Dendritic cell treated with granulocyte-macrophage colony-stimulating factor and Interleukin-4, amounts not matched to agents 40 ng/mL and 50 ng/mL, for 4 days (primary cell): ENCODE measurements around the gene CEP120.

Experiments used
- H3K27ac Mint-ChIP-seq: one replicate; pipeline ENCODE4 v1.8.0; 2022; ENCODE audit warnings: mild to moderate bottlenecking, mixed read lengths
- H3K27me3 Mint-ChIP-seq: one replicate; pipeline ENCODE4 v1.8.0; 2022; ENCODE audit warnings: mild to moderate bottlenecking, mixed read lengths
- H3K36me3 Mint-ChIP-seq: one replicate; pipeline ENCODE4 v1.8.0; 2022; ENCODE audit warnings: low read depth, mixed read lengths
- H3K4me1 Mint-ChIP-seq: one replicate; pipeline ENCODE4 v1.8.0; 2022; ENCODE audit warnings: low read depth, mixed read lengths
- H3K4me3 Mint-ChIP-seq: one replicate; pipeline ENCODE4 v1.8.0; 2022; ENCODE audit warnings: mild to moderate bottlenecking, moderate library complexity, mixed read lengths
- H3K9me3 Mint-ChIP-seq: one replicate; pipeline ENCODE4 v1.8.0; 2022; ENCODE audit warnings: mixed read lengths
- intact Hi-C: fragments of 100-400 bp; cut with micrococcal nuclease; formaldehyde crosslinking; loops from one replicate; pipeline ENCODE4 v1.15.0; 2022

Gene CEP120

DNA sequence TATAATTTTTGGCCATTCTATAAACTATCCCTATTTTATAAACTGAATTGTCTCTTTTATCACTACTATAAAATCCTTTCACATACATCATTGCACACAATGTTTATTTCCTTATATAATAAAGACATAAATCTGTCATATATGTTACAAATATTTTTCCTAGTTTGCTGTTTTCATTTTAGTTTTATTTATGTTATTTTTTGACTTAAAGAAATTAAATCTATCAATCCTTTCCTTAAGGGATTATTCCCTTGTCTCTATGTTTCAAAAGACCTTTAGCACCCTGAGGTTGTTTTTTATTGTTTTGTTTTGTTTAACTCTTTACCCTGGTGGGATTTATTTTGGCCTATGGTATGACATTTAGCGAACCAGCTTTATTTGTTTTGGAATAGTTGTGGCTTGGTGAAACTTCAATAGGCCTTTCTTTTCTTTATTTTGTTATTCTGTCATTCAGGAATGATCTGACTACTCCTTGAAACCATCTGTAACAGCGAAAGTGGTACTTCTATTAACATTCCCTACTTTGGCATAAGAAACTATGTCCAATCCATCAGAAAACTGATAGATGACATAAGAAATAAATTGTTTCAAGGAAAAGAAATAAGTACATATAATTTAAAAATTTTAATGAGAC, 125.9 kb downstream of the CEP120 start:
- no peaks in the 10 kb centered on the region for H3K27me3 Mint-ChIP-seq
- no peaks in the 10 kb centered on the region for H3K4me1 Mint-ChIP-seq
- no peak overlapping the region for H3K4me3 Mint-ChIP-seq
- H3K27ac Mint-ChIP-seq, result no peak overlapping the region
- peaks cover 12% of the 10 kb centered on the region for H3K9me3 Mint-ChIP-seq
- H3K36me3 Mint-ChIP-seq, result no peaks in the 10 kb centered on the region
- intact Hi-C loops, result no loop called here
